Liver (tissue), 3 donors: ENCODE measurements around the gene DHPS.
A peak's percentile ranks its signal among the peaks of the same experiment; 100 is the strongest.

Experiments used
- ATF3 ChIP-seq: IDR thresholded peaks from 2 replicates; pipeline ENCODE4 v1.6.1; 2016; ENCODE audit warnings: antibody characterized with exemption
- CTCF ChIP-seq: fragments of 150-350 bp; IDR thresholded peaks from 2 replicates; pipeline ENCODE4 v1.5.1; 2017; ENCODE audit warnings: improper control_type of control experiment, low read depth, low read length; ENCODE audit not compliant: missing input control
- EGR1 ChIP-seq, 2 donors: IDR thresholded peaks; 2 replicates each; pipeline ENCODE4 v1.6.1; 2016 to 2018; ENCODE audit warnings: antibody characterized with exemption in 2 of 2, low read depth in 2 of 2
- FOXA1 ChIP-seq: IDR thresholded peaks from 2 replicates; pipeline ENCODE4 v1.6.1; 2016; ENCODE audit warnings: antibody characterized with exemption
- GABPA ChIP-seq, 2 donors: IDR thresholded peaks in 1 of 2; conservative IDR thresholded peaks in 1 of 2; 2 replicates each; pipeline ENCODE4 v1.6.1; 2016; ENCODE audit warnings: antibody characterized with exemption in 2 of 2, mild to moderate bottlenecking in 1 of 2, moderate library complexity in 1 of 2
- JUND ChIP-seq, 2 donors: IDR thresholded peaks; 2 replicates each; pipeline ENCODE4 v1.6.1; 2016; ENCODE audit warnings: antibody characterized with exemption in 2 of 2
- MAX ChIP-seq: IDR thresholded peaks from 2 replicates; pipeline ENCODE4 v1.6.1; 2016; ENCODE audit warnings: antibody characterized with exemption
- RAD21 ChIP-seq, 2 donors: IDR thresholded peaks; 2 replicates each; pipeline ENCODE4 v1.6.1; 2016; ENCODE audit warnings: antibody characterized with exemption in 2 of 2, mild to moderate bottlenecking in 2 of 2
- REST ChIP-seq: IDR thresholded peaks from 2 replicates; pipeline ENCODE4 v1.6.1; 2016; ENCODE audit warnings: antibody characterized with exemption, mild to moderate bottlenecking
- RXRA ChIP-seq, 2 donors: IDR thresholded peaks; 2 replicates each; pipeline ENCODE4 v1.6.1; 2017 to 2018; ENCODE audit warnings: antibody characterized with exemption in 2 of 2, mild to moderate bottlenecking in 1 of 2
- SP1 ChIP-seq: IDR thresholded peaks from 2 replicates; pipeline ENCODE4 v1.6.1; 2018; ENCODE audit warnings: antibody characterized with exemption, mild to moderate bottlenecking
- TAF1 ChIP-seq: conservative IDR thresholded peaks from 2 replicates; pipeline ENCODE4 v1.6.1; 2016; ENCODE audit warnings: antibody characterized with exemption, mild to moderate bottlenecking
- YY1 ChIP-seq: IDR thresholded peaks from 2 replicates; pipeline ENCODE4 v1.6.1; 2016; ENCODE audit warnings: antibody characterized with exemption, mild to moderate bottlenecking
- donor health status: healthy.
- donor health status: healthy.

GRCh38 chr19:12676384-12676792, 5.3 kb downstream of the DHPS start:
- TF ChIP-seq TAF1 (no peak), CTCF (peak; percentile 71), RAD21 (IDR thresholded peaks at IDR 0.05) (peak; percentile 52 to 80), REST (no peak), SP1 (no peak), ATF3 (no peak), GABPA (IDR thresholded peaks at IDR 0.05 in 1 of 2, conservative IDR thresholded peaks at IDR 0.05 in 1 of 2) (no peak), EGR1 (IDR thresholded peaks at IDR 0.05; ENCODE audit: low read depth in 2 of 2) (no peak), YY1 (no peak), RXRA (IDR thresholded peaks at IDR 0.05) (no peak), JUND (IDR thresholded peaks at IDR 0.05) (no peak), FOXA1 (no peak), MAX (no peak)
